Calu3 (cell line): Measurements from ENCODE around the gene MAP4K3. TPM values are rescaled to one million over a fixed set of nuclear protein-coding genes. Genes with fewer than 3 reads are reported as not detected.
A peak's percentile ranks its signal among the peaks of the same experiment; 100 is the strongest.

ENCODE experiments used
- BruUV-seq: library from RNA; stranded (reverse); fragments of 400-500 nt; replicated peaks from 2 replicates; lab custom pipeline; 2021; lab: Mats Ljungman, UMichigan
- CTCF ChIA-PET: fragments of 300-600 bp; sonication (Branson Sonifier 250); formaldehyde crosslinking; loops from one replicate; lab custom pipeline; 2022; ENCODE audit warnings: antibody characterized with exemption; lab: Charles Lee
- DNase-seq: peaks from one replicate; pipeline ENCODE4 v3.0.0; 2022
- H3K27ac Mint-ChIP-seq: one replicate; pipeline ENCODE4 v1.8.0; 2022; ENCODE audit warnings: mixed read lengths; ENCODE audit not compliant: unreplicated experiment
- H3K27me3 Mint-ChIP-seq: one replicate; pipeline ENCODE4 v1.8.0; 2022; ENCODE audit warnings: mixed read lengths; ENCODE audit not compliant: unreplicated experiment
- H3K36me3 Mint-ChIP-seq: one replicate; pipeline ENCODE4 v1.8.0; 2022; ENCODE audit warnings: mild to moderate bottlenecking, moderate library complexity, mixed read lengths; ENCODE audit not compliant: insufficient read depth, unreplicated experiment
- H3K4me1 Mint-ChIP-seq: one replicate; pipeline ENCODE4 v1.8.0; 2022; ENCODE audit warnings: mild to moderate bottlenecking, low read depth, mixed read lengths; ENCODE audit not compliant: unreplicated experiment
- H3K4me3 Mint-ChIP-seq: one replicate; pipeline ENCODE4 v1.8.0; 2022; ENCODE audit warnings: mild to moderate bottlenecking, low read depth, moderate library complexity, mixed read lengths; ENCODE audit not compliant: unreplicated experiment
- H3K9me3 Mint-ChIP-seq: one replicate; pipeline ENCODE4 v1.8.0; 2022; ENCODE audit warnings: low read depth, mixed read lengths; ENCODE audit not compliant: unreplicated experiment
- intact Hi-C: fragments of 100-400 bp; cut with micrococcal nuclease; formaldehyde crosslinking; loops from one replicate; pipeline ENCODE4 v1.10.0; 2022; ENCODE audit not compliant: unreplicated experiment
- total RNA-seq: library from RNA; stranded (reverse); gene quantifications from 2 replicates; pipeline ENCODE4 v1.2.3, GENCODE V29; 2022
- TF ChIP-seq, protein P1 (sequence below): fragments of 200-600 bp; IDR thresholded peaks from one replicate; pipeline ENCODE4 v1.8.0; 2022; ENCODE audit warnings: antibody characterized with exemption; ENCODE audit not compliant: unreplicated experiment

The MAP4K3 gene
- total RNA-seq, 1 experiment from 2014 or later, result 30.7 TPM

DNA sequence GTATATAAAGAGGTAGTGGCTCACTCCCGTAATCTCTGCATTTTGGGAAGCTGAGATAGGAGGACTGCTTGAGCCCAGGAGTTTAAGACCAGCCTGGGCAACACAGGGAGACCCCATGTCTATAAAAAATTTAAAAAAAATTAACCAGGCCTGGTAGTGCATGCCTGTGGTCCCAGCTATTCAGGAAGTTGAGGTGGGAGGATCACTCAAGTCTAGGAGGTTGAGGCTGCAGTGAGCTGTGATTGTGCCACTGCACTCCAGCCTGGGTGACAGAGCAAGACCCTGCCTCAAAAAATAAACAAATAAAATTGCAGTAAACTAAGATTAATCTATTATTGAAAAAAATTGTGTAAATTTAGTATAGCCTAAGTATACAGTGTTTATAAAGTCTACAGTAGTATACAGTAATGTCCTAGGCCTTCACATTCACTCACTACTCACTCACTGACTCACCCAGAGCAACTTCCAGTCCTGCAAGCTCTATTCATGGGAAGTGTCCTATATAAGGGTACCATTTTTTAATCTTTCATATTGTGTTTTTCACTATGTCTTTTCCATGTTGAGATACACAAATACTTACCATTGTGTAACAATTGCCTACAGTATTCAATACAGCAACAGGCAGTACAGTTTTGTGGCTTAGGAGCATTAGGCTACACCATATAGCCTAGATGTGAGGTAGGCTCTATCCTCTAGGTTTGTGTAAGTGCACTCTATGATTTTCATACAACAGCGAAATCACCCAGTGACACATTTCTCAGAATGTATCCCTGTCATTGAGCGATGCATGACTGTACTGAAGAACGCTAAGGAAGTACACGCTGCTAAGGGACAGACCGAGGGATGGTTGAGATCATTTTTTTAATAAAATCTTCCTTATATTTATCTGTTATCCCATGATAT, 10.4 kb upstream of the MAP4K3 start:
- intact Hi-C loops, result no loop called here
- Mint-ChIP-seq H3K27me3 (no peaks in the 10 kb centered on the region), H3K9me3 (peaks cover 3% of the 10 kb centered on the region), H3K4me3 (no peak overlapping the region), H3K4me1 (no peaks in the 10 kb centered on the region), H3K27ac (no peak overlapping the region), H3K36me3 (no peaks in the 10 kb centered on the region)
- TF ChIP-seq, protein P1, sequence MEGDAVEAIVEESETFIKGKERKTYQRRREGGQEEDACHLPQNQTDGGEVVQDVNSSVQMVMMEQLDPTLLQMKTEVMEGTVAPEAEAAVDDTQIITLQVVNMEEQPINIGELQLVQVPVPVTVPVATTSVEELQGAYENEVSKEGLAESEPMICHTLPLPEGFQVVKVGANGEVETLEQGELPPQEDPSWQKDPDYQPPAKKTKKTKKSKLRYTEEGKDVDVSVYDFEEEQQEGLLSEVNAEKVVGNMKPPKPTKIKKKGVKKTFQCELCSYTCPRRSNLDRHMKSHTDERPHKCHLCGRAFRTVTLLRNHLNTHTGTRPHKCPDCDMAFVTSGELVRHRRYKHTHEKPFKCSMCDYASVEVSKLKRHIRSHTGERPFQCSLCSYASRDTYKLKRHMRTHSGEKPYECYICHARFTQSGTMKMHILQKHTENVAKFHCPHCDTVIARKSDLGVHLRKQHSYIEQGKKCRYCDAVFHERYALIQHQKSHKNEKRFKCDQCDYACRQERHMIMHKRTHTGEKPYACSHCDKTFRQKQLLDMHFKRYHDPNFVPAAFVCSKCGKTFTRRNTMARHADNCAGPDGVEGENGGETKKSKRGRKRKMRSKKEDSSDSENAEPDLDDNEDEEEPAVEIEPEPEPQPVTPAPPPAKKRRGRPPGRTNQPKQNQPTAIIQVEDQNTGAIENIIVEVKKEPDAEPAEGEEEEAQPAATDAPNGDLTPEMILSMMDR, result no peak
- no peak for DNase-seq
- CTCF ChIA-PET, result interaction anchor here (0.6 kb wide), 1 partner anchor 919 kb away, joined by 3 read pairs; no protein-coding TSS in a partner anchor
- no TSS peak for BruUV-seq

DNA sequence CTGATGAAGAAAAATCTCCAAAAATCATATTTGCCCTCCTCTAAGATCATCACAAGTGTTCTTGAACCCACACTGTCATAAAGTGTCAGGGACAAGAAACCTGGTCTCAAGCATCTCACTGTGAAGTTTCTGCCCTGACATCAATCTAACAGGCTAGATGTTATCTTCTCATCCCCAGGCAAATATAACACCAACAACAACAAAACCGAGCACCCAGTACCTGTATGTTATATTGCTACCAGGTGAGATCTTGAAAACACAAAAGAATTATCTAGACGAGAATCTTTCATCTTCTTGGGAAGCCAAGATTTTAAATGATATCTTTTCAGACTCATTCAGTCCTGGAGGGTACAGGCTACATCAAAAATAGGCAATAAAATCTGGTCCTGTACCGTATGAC, 8.8 kb upstream of the MAP4K3 start:
- CTCF ChIA-PET, result no interaction called here
- Mint-ChIP-seq H3K27ac (no peak overlapping the region), H3K4me3 (no peak overlapping the region), H3K27me3 (no peaks in the 10 kb centered on the region), H3K36me3 (no peaks in the 10 kb centered on the region), H3K4me1 (no peaks in the 10 kb centered on the region), H3K9me3 (peaks cover 7% of the 10 kb centered on the region)
- no TSS peak for BruUV-seq
- TF ChIP-seq, protein P1, result no peak
- no peak for DNase-seq
- intact Hi-C loops, result no loop called here

DNA sequence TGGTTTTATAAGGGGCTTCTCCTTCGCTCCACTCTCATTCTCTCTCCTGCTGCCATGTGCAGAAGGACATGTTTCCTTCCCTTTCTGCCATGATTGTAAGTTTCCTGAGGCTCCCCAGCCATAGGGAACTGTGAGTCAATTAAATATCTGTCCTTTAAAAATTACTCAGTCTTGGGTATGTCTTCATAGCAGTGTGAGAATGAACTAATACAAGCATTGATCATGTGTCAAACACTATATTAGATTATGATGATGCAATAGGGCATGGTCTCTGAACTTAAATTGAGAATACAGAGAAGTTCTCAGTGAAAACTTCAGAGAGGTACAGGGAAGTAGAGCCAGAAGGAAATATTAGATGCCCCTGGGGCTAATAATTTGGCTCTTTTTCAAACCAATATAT, 5.9 kb upstream of the MAP4K3 start:
- Mint-ChIP-seq H3K4me3 (no peak overlapping the region), H3K27ac (no peak overlapping the region), H3K27me3 (no peaks in the 10 kb centered on the region), H3K9me3 (peaks cover 7% of the 10 kb centered on the region), H3K4me1 (peaks cover 10% of the 10 kb centered on the region), H3K36me3 (peaks cover 2% of the 10 kb centered on the region)
- CTCF ChIA-PET, result no interaction called here
- intact Hi-C loops, result no loop called here
- no TSS peak for BruUV-seq
- DNase-seq, result no peak
- TF ChIP-seq, protein P1, result no peak

DNA sequence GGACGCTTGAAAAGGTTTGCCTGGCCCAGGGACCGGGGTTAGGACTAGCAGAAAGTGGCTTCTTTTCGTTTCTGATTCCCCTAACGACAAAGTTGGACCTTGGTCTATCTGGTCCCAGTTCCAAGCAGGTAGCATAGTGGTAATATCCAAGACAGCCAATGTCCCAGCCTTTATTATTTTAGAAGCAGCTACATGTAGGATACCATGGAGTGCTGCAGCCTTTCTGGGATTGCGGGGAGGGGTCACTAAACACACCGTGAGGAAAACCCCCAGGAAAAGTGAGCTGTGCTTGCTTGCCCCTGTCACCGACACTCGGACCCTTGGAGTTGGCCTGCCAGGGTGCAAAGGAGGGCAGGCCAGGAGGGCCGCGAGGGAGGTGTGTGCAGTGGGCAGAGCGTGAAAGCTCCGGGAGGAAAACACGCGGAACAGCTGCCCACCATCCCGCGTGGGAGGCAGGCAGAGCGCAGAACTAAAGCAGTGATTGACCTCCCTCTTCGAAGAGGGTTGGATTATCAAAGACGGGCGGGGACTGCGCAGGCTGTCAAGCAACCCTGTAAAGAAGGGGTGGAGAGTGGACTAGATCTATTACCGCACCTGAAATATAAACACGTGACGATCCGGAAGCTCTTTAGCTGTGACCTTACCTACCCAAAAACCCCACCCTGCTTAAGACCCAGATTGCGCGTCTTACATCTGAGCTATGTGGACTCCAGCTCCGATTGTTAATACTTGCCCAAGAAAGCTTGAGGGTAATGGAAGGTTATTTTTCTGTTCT, 624 bp upstream of the MAP4K3 start:
- H3K27ac Mint-ChIP-seq, result peak overlapping the region; percentile 96
- peaks cover 40% of the 10 kb centered on the region for H3K4me1 Mint-ChIP-seq
- intact Hi-C loops, result loop anchor here (2.0 to 5.0 kb wide), 2 partner anchors 45 to 67 kb away; no protein-coding TSS in a partner anchor
- peak overlapping the region; percentile 89 for H3K4me3 Mint-ChIP-seq
- CTCF ChIA-PET, result interaction anchor here (0.7 to 1.2 kb wide), 2 partner anchors 58 to 87 kb away, joined by 3 read pairs; no protein-coding TSS in a partner anchor
- H3K36me3 Mint-ChIP-seq, result peaks cover 34% of the 10 kb centered on the region
- TF ChIP-seq, protein P1, result no peak
- H3K9me3 Mint-ChIP-seq, result peaks cover 4% of the 10 kb centered on the region
- no TSS peak for BruUV-seq
- H3K27me3 Mint-ChIP-seq, result no peaks in the 10 kb centered on the region
- peak; percentile 52 for DNase-seq
